ENCODE measurements around the gene TRIM37.
A peak's percentile ranks its signal among the peaks of the same experiment; 100 is the strongest.
"Not testable (repeated sequence)": the region's sequence is repeated elsewhere in the genome, so short reads cannot be mapped to it uniquely, and the experiment has no call there.

TRIM37 gene

GRCh38 chr17:58965221-58965620 lies 141.5 kb downstream of the TRIM37 start:
- no peak for DNase-seq (ENCODE audit: extremely low read depth, low read depth)
- TF ChIP-seq CTCF (IDR thresholded peaks at IDR 0.05; ENCODE audit: low read depth, low read length): no peak

GRCh38 chr17:58960068-58960467 lies 146.6 kb downstream of the TRIM37 start:
- TF ChIP-seq CTCF (IDR thresholded peaks at IDR 0.05; ENCODE audit: low read depth, low read length): peak; percentile 7
- DNase-seq (ENCODE audit: extremely low read depth, low read depth): peak; percentile 15

- not testable (repeated sequence) for DNase-seq (ENCODE audit: extremely low read depth, low read depth)
These were observed 149.0 kb downstream of the TRIM37 start for GRCh38 chr17:58957725-58958073.

GRCh38 chr17:58956997-58957724 lies 149.5 kb downstream of the TRIM37 start:
- TF ChIP-seq CTCF (IDR thresholded peaks at IDR 0.05; ENCODE audit: low read depth, low read length): no peak
- DNase-seq (ENCODE audit: extremely low read depth, low read depth): no peak

GRCh38 chr17:58954358-58954757 lies 152.3 kb downstream of the TRIM37 start:
- DNase-seq (ENCODE audit: extremely low read depth, low read depth): not testable (repeated sequence)

- no peak for DNase-seq (ENCODE audit: extremely low read depth, low read depth)
- TF ChIP-seq CTCF (IDR thresholded peaks at IDR 0.05; ENCODE audit: low read depth, low read length): no peak
These were observed 158.9 kb downstream of the TRIM37 start for GRCh38 chr17:58947824-58948223.

GRCh38 chr17:58947411-58947810 lies 159.3 kb downstream of the TRIM37 start:
- no peak for DNase-seq (ENCODE audit: extremely low read depth, low read depth)
- TF ChIP-seq CTCF (IDR thresholded peaks at IDR 0.05; ENCODE audit: low read depth, low read length): no peak

GRCh38 chr17:58944166-58944565 lies 162.5 kb downstream of the TRIM37 start:
- TF ChIP-seq CTCF (IDR thresholded peaks at IDR 0.05; ENCODE audit: low read depth, low read length): no peak
- DNase-seq (ENCODE audit: extremely low read depth, low read depth): no peak
